BJ (cell line): ENCODE results near the gene ZNF69. TPM values are rescaled to one million over a fixed set of nuclear protein-coding genes. Genes with fewer than 3 reads are reported as not detected.
"Not testable (repeated sequence)": the region's sequence is repeated elsewhere in the genome, so short reads cannot be mapped to it uniquely, and the experiment has no call there.

Experiments used
- CTCF ChIA-PET: fragments of 350-600 bp; formaldehyde crosslinking; extraction: SDS; loops from one replicate; lab custom pipeline; 2021; ENCODE audit warnings: antibody characterized with exemption, inconsistent platforms; lab: Yijun Ruan, JAX
- POLR2A ChIA-PET: fragments of 300-600 bp; sonication (Branson Sonifier 250); formaldehyde crosslinking; extraction: SDS; loops from one replicate; lab custom pipeline; 2021; ENCODE audit warnings: antibody characterized with exemption; lab: Charles Lee
- DNase-seq: peaks from one replicate; pipeline ENCODE4 v3.0.0-alpha.2; 2011; ENCODE audit warnings: low read depth
- H3K27me3 ChIP-seq: 2 replicates; pipeline ENCODE4 v1.6.0; 2011; ENCODE audit warnings: low read length; ENCODE audit not compliant: control insufficient read depth, insufficient read depth
- H3K36me3 ChIP-seq: 2 replicates; pipeline ENCODE4 v1.5.1; 2011; ENCODE audit warnings: low read length; ENCODE audit not compliant: control insufficient read depth, insufficient read depth
- H3K4me3 ChIP-seq: 2 replicates; pipeline ENCODE4 v1.5.1; 2011; ENCODE audit warnings: low read depth, mild to moderate bottlenecking, control low read depth, low read length
- CTCF ChIP-seq: IDR thresholded peaks from 2 replicates; pipeline ENCODE4 v1.5.1; 2011; ENCODE audit warnings: low read depth, mild to moderate bottlenecking, control low read depth, inconsistent platforms, low read length, moderate library complexity; ENCODE audit not compliant: insufficient read depth
- polyA minus RNA-seq: library from RNA; depleted of rRNA, polyadenylated mRNA; stranded (reverse); fragments of >200 nt; gene quantifications from 2 replicates; pipeline ENCODE4 v1.2.3, GENCODE V29; 2011; rRNA and poly(A)+ RNA removed
- polyA plus RNA-seq: library from polyadenylated mRNA; depleted of rRNA; stranded (reverse); fragments of >200 nt; gene quantifications from 2 replicates; pipeline ENCODE4 v1.2.3, GENCODE V29; 2011; rRNA removed

The ZNF69 gene
- 3.4 and 3.9 TPM in 2 replicates for polyA plus RNA-seq
- polyA minus RNA-seq = 5.6 and 6.8 TPM in 2 replicates

GRCh38 chr19:11887611-11888531 is at the start of gene ZNF69:
ZNF69 (plus strand) TSS chr19:11887782; CDS start chr19:11887924, 142 bp downstream.
- H3K27me3 ChIP-seq = no peaks in the 10 kb centered on the region; the same call in 1 of the 2 replicates
- CTCF ChIA-PET = interaction anchor here (0.6 to 10.1 kb wide), 4 partner anchors 9 to 261 kb away, joined by 3 to 70 read pairs (median 4); no protein-coding TSS in a partner anchor
- peak within 1 kb of the TSS; percentile 79 for H3K4me3 ChIP-seq
- POLR2A ChIA-PET = no interaction called here
- no peaks in the 10 kb centered on the region for H3K36me3 ChIP-seq
- DNase-seq = peak; percentile 26
- TF ChIP-seq CTCF = peak; percentile 52

GRCh38 chr19:11843722-11844121 is 43.9 kb upstream of the ZNF69 start:
- Histone ChIP-seq H3K27me3 (no peaks in the 10 kb centered on the region), H3K36me3 (no peaks in the 10 kb centered on the region), H3K4me3 (no peak overlapping the region)
- ChIA-PET CTCF (interaction anchor here (0.9 kb wide), 1 partner anchor 13 kb away, joined by 3 read pairs; no protein-coding TSS in a partner anchor), POLR2A (no interaction called here)
- DNase-seq = no peak
- no peak for TF ChIP-seq CTCF

- H3K36me3 ChIP-seq, H3K27me3 ChIP-seq, POLR2A ChIA-PET, H3K4me3 ChIP-seq, DNase-seq: not testable (repeated sequence)
- CTCF ChIA-PET = interaction anchor here (1.4 to 1.7 kb wide), 3 partner anchors 9 to 141 kb away, joined by 3 to 6 read pairs (median 4); no protein-coding TSS in a partner anchor
Observed at GRCh38 chr19:11847615-11848014, 40.0 kb upstream of the ZNF69 start.

GRCh38 chr19:11848200-11848593 is 39.4 kb upstream of the ZNF69 start:
- ChIA-PET POLR2A (no interaction called here), CTCF (interaction anchor here (1.2 to 1.7 kb wide), 4 partner anchors 8 to 141 kb away, joined by 3 to 6 read pairs (median 4); partner anchors contain the start of gene ZNF491)
- H3K27me3 ChIP-seq = no peaks in the 10 kb centered on the region
- DNase-seq = no peak
- TF ChIP-seq CTCF = no peak
- no peaks in the 10 kb centered on the region for H3K36me3 ChIP-seq
- peak overlapping the region; percentile 56 for H3K4me3 ChIP-seq

GRCh38 chr19:11848594-11849469 is 38.8 kb upstream of the ZNF69 start, which contains the start of gene ZNF439:
ZNF439 (plus strand) TSS chr19:11848726; CDS start chr19:11848868, 142 bp downstream.
- TF ChIP-seq CTCF = no peak
- Histone ChIP-seq H3K27me3 (no peaks in the 10 kb centered on the region), H3K4me3 (peak within 1 kb of the TSS; percentile 56), H3K36me3 (0 out of 2 replicates have a peak, but pooled peaks cover 2% of the 10 kb centered on the region)
- peak; percentile 33 for DNase-seq
- ChIA-PET CTCF (interaction anchor here (1.2 to 1.7 kb wide), 2 partner anchors 8 to 51 kb away, joined by 4 to 5 read pairs; partner anchors contain the start of gene ZNF491), POLR2A (no interaction called here)

GRCh38 chr19:11850289-11850688 is 37.3 kb upstream of the ZNF69 start:
- H3K27me3 ChIP-seq, H3K4me3 ChIP-seq, CTCF ChIA-PET, H3K36me3 ChIP-seq, POLR2A ChIA-PET, DNase-seq: not testable (repeated sequence)
